ENCODE results near the gene DYNLRB1. TPM values are rescaled to one million over a fixed set of nuclear protein-coding genes. Genes with fewer than 3 reads are reported as not detected.
A peak's percentile ranks its signal among the peaks of the same experiment; 100 is the strongest.

DYNLRB1 gene
- total and polyA plus RNA-seq, 2 of the 13 experiments (the other 11 are each of a cell fraction or from before 2014, with no cell fraction given): 140 to 244 TPM

DNA sequence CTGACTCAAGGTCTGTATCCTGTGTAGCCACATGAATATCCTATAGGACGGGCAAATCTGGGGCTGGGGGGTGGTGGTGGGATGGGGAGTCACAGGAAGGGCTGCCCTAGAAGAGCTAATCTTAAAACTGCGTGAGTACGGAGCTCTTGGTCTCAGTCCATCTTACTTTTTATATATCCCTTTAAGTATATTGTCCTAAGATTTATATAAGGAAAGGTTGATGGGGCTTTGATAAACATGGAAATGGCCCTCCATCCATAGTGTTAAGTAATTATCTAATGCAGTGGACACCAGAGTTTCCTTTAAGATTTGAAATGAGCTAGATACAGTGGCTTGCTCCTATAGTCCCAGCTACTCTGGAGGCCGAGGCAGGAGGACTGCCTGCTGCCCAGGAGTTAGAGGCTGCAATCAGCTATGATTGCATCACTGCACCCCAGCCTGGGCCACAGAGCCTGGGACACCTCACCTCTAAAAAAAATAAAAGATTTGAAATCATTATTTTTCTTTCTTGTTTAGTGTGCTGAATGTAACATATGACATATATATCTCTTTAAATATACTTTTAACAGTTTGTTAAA, 24.2 kb upstream of the DYNLRB1 start:
- no peak for FAIRE-seq
- Histone ChIP-seq H2AFZ (ENCODE audit: low read length) (no peak overlapping the region), H3K27ac (ENCODE audit: extremely low read length, insufficient read depth, low read length) (no peak overlapping the region), H3K36me3 (replicated peaks in 1 of 2; ENCODE audit: control insufficient read depth in 1 of 2, insufficient read depth in 2 of 2, low read length in 2 of 2) (peaks cover 16 to 82% of the 10 kb centered on the region in 2 experiments), H3K27me3 (ENCODE audit: control insufficient read depth in 1 of 2, insufficient read depth in 2 of 2, low read length in 2 of 2) (no peaks in the 10 kb centered on the region), H3K4me2 (ENCODE audit: low read depth, low read length) (no peak overlapping the region), H3K4me3 (replicated peaks in 1 of 3; ENCODE audit: insufficient read depth in 1 of 3, low read depth in 2 of 3, low read length in 3 of 3) (no peak overlapping the region), H4K20me1 (ENCODE audit: insufficient read depth, low read length) (no peaks in the 10 kb centered on the region; the same call in 1 of the 2 replicates), H3K9me3 (ENCODE audit: low read length) (no peaks in the 10 kb centered on the region), H3K9ac (ENCODE audit: insufficient read depth, low read depth, low read length) (no peak overlapping the region), H3K79me2 (ENCODE audit: insufficient read depth, low read length) (no peaks in the 10 kb centered on the region), H3K4me1 (ENCODE audit: insufficient read depth, low read length) (peaks cover 13% of the 10 kb centered on the region)
- in situ Hi-C loops (cut with HindIII; ENCODE audit: extremely low pct_ligation_motif_present, low pct_unique_long_range_greater_than_20kb) (no loop called here), intact Hi-C loops (cut with micrococcal nuclease; ENCODE audit: unreplicated experiment) (no loop called here)
- WGBS (ENCODE audit: low lambda C conversion rate): 96% methylated on average over 4 of the region's 4 CpGs
- CTCF ChIA-PET (ENCODE audit: low intra/inter-chr PET ratio, low total read pairs): no interaction called here
- no peak for ATAC-seq
- DNase-seq (ENCODE audit: low spot score): no peak
- BruUV-seq (replicated peaks): no TSS peak
- POLR2A ChIA-PET: interaction anchor here (0.6 to 1.6 kb wide), 2 partner anchors 18 to 24 kb away, joined by 3 to 4 read pairs; partner anchors contain the start of gene DYNLRB1
- TF ChIP-seq KMT2B (CRISPR knock-in tag; IDR thresholded peaks at IDR 0.05) (no peak), MIER2 (CRISPR knock-in tag; IDR thresholded peaks at IDR 0.05) (no peak), ZBTB20 (CRISPR knock-in tag; IDR thresholded peaks at IDR 0.05; ENCODE audit: borderline replicate concordance, low read depth) (no peak), ZNF317 (CRISPR knock-in tag; IDR thresholded peaks at IDR 0.05) (no peak), RBM22 (optimal IDR thresholded peaks at IDR 0.05; ENCODE audit: low read length) (peak; percentile 75), SP4 (CRISPR knock-in tag; IDR thresholded peaks at IDR 0.05) (no peak), ZNF749 (CRISPR knock-in tag; IDR thresholded peaks at IDR 0.05; ENCODE audit: borderline replicate concordance) (no peak), TFAP4 (IDR thresholded peaks at IDR 0.05; ENCODE audit: borderline replicate concordance, low read depth) (no peak)
- TF ChIP-seq, protein P1, sequence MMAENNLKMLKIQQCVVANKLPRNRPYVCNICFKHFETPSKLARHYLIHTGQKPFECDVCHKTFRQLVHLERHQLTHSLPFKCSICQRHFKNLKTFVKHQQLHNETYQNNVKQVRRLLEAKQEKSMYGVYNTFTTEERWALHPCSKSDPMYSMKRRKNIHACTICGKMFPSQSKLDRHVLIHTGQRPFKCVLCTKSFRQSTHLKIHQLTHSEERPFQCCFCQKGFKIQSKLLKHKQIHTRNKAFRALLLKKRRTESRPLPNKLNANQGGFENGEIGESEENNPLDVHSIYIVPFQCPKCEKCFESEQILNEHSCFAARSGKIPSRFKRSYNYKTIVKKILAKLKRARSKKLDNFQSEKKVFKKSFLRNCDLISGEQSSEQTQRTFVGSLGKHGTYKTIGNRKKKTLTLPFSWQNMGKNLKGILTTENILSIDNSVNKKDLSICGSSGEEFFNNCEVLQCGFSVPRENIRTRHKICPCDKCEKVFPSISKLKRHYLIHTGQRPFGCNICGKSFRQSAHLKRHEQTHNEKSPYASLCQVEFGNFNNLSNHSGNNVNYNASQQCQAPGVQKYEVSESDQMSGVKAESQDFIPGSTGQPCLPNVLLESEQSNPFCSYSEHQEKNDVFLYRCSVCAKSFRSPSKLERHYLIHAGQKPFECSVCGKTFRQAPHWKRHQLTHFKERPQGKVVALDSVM (CRISPR knock-in tag; IDR thresholded peaks at IDR 0.05): peak; percentile 93
- TF ChIP-seq, protein P2, sequence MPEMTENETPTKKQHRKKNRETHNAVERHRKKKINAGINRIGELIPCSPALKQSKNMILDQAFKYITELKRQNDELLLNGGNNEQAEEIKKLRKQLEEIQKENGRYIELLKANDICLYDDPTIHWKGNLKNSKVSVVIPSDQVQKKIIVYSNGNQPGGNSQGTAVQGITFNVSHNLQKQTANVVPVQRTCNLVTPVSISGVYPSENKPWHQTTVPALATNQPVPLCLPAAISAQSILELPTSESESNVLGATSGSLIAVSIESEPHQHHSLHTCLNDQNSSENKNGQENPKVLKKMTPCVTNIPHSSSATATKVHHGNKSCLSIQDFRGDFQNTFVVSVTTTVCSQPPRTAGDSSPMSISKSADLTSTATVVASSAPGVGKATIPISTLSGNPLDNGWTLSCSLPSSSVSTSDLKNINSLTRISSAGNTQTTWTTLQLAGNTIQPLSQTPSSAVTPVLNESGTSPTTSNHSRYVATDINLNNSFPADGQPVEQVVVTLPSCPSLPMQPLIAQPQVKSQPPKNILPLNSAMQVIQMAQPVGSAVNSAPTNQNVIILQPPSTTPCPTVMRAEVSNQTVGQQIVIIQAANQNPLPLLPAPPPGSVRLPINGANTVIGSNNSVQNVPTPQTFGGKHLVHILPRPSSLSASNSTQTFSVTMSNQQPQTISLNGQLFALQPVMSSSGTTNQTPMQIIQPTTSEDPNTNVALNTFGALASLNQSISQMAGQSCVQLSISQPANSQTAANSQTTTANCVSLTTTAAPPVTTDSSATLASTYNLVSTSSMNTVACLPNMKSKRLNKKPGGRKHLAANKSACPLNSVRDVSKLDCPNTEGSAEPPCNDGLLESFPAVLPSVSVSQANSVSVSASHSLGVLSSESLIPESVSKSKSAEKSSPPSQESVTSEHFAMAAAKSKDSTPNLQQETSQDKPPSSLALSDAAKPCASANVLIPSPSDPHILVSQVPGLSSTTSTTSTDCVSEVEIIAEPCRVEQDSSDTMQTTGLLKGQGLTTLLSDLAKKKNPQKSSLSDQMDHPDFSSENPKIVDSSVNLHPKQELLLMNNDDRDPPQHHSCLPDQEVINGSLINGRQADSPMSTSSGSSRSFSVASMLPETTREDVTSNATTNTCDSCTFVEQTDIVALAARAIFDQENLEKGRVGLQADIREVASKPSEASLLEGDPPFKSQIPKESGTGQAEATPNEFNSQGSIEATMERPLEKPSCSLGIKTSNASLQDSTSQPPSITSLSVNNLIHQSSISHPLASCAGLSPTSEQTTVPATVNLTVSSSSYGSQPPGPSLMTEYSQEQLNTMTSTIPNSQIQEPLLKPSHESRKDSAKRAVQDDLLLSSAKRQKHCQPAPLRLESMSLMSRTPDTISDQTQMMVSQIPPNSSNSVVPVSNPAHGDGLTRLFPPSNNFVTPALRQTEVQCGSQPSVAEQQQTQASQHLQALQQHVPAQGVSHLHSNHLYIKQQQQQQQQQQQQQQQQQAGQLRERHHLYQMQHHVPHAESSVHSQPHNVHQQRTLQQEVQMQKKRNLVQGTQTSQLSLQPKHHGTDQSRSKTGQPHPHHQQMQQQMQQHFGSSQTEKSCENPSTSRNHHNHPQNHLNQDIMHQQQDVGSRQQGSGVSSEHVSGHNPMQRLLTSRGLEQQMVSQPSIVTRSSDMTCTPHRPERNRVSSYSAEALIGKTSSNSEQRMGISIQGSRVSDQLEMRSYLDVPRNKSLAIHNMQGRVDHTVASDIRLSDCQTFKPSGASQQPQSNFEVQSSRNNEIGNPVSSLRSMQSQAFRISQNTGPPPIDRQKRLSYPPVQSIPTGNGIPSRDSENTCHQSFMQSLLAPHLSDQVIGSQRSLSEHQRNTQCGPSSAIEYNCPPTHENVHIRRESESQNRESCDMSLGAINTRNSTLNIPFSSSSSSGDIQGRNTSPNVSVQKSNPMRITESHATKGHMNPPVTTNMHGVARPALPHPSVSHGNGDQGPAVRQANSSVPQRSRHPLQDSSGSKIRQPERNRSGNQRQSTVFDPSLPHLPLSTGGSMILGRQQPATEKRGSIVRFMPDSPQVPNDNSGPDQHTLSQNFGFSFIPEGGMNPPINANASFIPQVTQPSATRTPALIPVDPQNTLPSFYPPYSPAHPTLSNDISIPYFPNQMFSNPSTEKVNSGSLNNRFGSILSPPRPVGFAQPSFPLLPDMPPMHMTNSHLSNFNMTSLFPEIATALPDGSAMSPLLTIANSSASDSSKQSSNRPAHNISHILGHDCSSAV (CRISPR knock-in tag; IDR thresholded peaks at IDR 0.05; ENCODE audit: borderline replicate concordance): no peak

All from HepG2 (cell line).